ENCODE results near the gene CCDC51. TPM values are rescaled to one million over a fixed set of nuclear protein-coding genes. Genes with fewer than 3 reads are reported as not detected.

The CCDC51 gene
- polyA plus RNA-seq, 1 donor from 2014 or later, result 27.2 TPM

GRCh38 chr3:48416546-48416945 lies 23.4 kb downstream of the CCDC51 start:
- Histone ChIP-seq H3F3A (ENCODE audit: insufficient read depth, low read length, poor library complexity, severe bottlenecking) (no peaks in the 10 kb centered on the region), H3K79me2 (replicated peaks; ENCODE audit: insufficient read depth, low read length) (no peaks in the 10 kb centered on the region), H3K27ac (ENCODE audit: low read length) (no peak overlapping the region), H3K4me3 (ENCODE audit: low read length) (no peak overlapping the region), H3K36me3 (ENCODE audit: insufficient read depth, low read length) (no peaks in the 10 kb centered on the region), H4K20me1 (ENCODE audit: insufficient read depth) (peaks cover 3% of the 10 kb centered on the region), H2AFZ (ENCODE audit: low read depth, low read length) (no peak overlapping the region), H3K4me2 (ENCODE audit: low read length) (no peak overlapping the region), H3K9me3 (ENCODE audit: low read length) (no peaks in the 10 kb centered on the region), H3K27me3 (ENCODE audit: insufficient read depth, low read depth, low read length) (no peaks in the 10 kb centered on the region), H3K9me2 (ENCODE audit: insufficient read depth, low read length) (no peaks in the 10 kb centered on the region), H3K9ac (ENCODE audit: low read length) (no peak overlapping the region)
- no peak for TF ChIP-seq SMC3 (conservative IDR thresholded peaks at IDR 0.05; ENCODE audit: poor library complexity)
- TF ChIP-seq MXI1 (conservative IDR thresholded peaks at IDR 0.05; ENCODE audit: poor library complexity, severe bottlenecking), result no peak
- TF ChIP-seq RAD21 (conservative IDR thresholded peaks at IDR 0.05), result no peak
- TF ChIP-seq POLR2AphosphoS5 (IDR thresholded peaks at IDR 0.05), result no peak
- TF ChIP-seq EZH2 (IDR thresholded peaks at IDR 0.05; ENCODE audit: borderline replicate concordance, insufficient read depth, low read length, poor library complexity, severe bottlenecking), result no peak
- TF ChIP-seq TAF1 (IDR thresholded peaks at IDR 0.05; ENCODE audit: low read depth), result no peak
- TF ChIP-seq, protein P1, sequence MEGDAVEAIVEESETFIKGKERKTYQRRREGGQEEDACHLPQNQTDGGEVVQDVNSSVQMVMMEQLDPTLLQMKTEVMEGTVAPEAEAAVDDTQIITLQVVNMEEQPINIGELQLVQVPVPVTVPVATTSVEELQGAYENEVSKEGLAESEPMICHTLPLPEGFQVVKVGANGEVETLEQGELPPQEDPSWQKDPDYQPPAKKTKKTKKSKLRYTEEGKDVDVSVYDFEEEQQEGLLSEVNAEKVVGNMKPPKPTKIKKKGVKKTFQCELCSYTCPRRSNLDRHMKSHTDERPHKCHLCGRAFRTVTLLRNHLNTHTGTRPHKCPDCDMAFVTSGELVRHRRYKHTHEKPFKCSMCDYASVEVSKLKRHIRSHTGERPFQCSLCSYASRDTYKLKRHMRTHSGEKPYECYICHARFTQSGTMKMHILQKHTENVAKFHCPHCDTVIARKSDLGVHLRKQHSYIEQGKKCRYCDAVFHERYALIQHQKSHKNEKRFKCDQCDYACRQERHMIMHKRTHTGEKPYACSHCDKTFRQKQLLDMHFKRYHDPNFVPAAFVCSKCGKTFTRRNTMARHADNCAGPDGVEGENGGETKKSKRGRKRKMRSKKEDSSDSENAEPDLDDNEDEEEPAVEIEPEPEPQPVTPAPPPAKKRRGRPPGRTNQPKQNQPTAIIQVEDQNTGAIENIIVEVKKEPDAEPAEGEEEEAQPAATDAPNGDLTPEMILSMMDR (IDR thresholded peaks at IDR 0.05; ENCODE audit: poor library complexity, severe bottlenecking), result no peak
- TF ChIP-seq REST (IDR thresholded peaks at IDR 0.05; ENCODE audit: borderline replicate concordance), result no peak
- no peak for TF ChIP-seq EP300 (conservative IDR thresholded peaks at IDR 0.05; ENCODE audit: poor library complexity, severe bottlenecking)

DNA sequence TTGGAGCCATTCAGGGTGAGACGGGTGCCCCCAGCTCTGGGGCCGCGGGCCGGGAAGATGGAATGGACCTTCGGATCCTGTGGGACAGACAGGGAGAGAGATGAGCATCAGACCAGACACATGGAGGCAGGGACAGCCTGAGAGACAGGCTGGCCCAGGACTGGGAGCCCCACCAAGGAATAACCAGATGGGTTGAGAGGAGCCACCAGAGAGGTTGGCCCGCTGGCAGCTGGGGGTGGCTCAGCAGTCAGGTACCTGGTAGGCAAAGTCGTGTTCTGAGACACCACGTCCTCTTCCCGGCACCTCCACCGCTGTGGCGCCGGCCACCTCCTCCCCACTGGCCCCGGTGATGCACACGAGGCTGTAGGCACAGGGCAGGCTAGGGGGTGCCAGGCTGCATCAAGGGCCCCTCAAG lies 23.8 kb downstream of the CCDC51 start:
- Histone ChIP-seq H3K27ac (ENCODE audit: low read length) (no peak overlapping the region), H3K27me3 (ENCODE audit: insufficient read depth, low read depth, low read length) (no peaks in the 10 kb centered on the region), H3K79me2 (replicated peaks; ENCODE audit: insufficient read depth, low read length) (no peaks in the 10 kb centered on the region), H3K9ac (ENCODE audit: low read length) (no peak overlapping the region), H2AFZ (ENCODE audit: low read depth, low read length) (no peak overlapping the region), H3F3A (ENCODE audit: insufficient read depth, low read length, poor library complexity, severe bottlenecking) (no peaks in the 10 kb centered on the region), H4K20me1 (ENCODE audit: insufficient read depth) (peaks cover 2% of the 10 kb centered on the region), H3K4me2 (ENCODE audit: low read length) (no peak overlapping the region), H3K36me3 (ENCODE audit: insufficient read depth, low read length) (no peaks in the 10 kb centered on the region), H3K9me2 (ENCODE audit: insufficient read depth, low read length) (no peaks in the 10 kb centered on the region), H3K4me3 (ENCODE audit: low read length) (no peak overlapping the region), H3K9me3 (ENCODE audit: low read length) (no peaks in the 10 kb centered on the region)
- TF ChIP-seq EP300 (conservative IDR thresholded peaks at IDR 0.05; ENCODE audit: poor library complexity, severe bottlenecking) (no peak), POLR2AphosphoS5 (IDR thresholded peaks at IDR 0.05) (no peak)
- TF ChIP-seq, protein P1 (IDR thresholded peaks at IDR 0.05; ENCODE audit: poor library complexity, severe bottlenecking), result no peak
